Mesenchymal stem cell (in vitro differentiated cells and primary cell): ENCODE data around the gene ADAMTS10.

Source experiments
- DNase-seq: peaks from one replicate; pipeline ENCODE4 v3.0.0-alpha.2; 2013
- H2AFZ ChIP-seq: one replicate; pipeline ENCODE4 v1.6.1; 2013; ENCODE audit warnings: low read depth, mild to moderate bottlenecking, control low read depth, inconsistent platforms, low read length, moderate library complexity
- H2AK5ac ChIP-seq: 2 replicates; pipeline ENCODE4 v1.6.1; 2013; ENCODE audit warnings: low read length, moderate library complexity, mild to moderate bottlenecking, inconsistent platforms; ENCODE audit not compliant: severe bottlenecking
- H2BK120ac ChIP-seq: one replicate; pipeline ENCODE4 v1.6.1; 2013; ENCODE audit warnings: low read depth, mild to moderate bottlenecking, inconsistent platforms, low read length, moderate library complexity
- H2BK12ac ChIP-seq, 2 experiments: one replicate each; pipeline ENCODE4 v1.6.1; 2013; ENCODE audit warnings: inconsistent platforms in 2 of 2, low read length in 2 of 2, mild to moderate bottlenecking in 2 of 2, moderate library complexity in 2 of 2, control low read depth in 1 of 2
- H2BK15ac ChIP-seq: one replicate; pipeline ENCODE4 v1.6.1; 2013; ENCODE audit warnings: mild to moderate bottlenecking, low read depth, inconsistent platforms; ENCODE audit not compliant: poor library complexity, severe bottlenecking
- H2BK5ac ChIP-seq: 2 replicates; pipeline ENCODE4 v1.6.1; 2013; ENCODE audit warnings: low read depth, mild to moderate bottlenecking, low read length, control low read depth, inconsistent platforms; ENCODE audit not compliant: poor library complexity, severe bottlenecking
- H3K14ac ChIP-seq, 2 experiments: one replicate each; pipeline ENCODE4 v1.6.1; 2013; ENCODE audit warnings: inconsistent platforms in 2 of 2, low read length in 2 of 2, control low read depth in 1 of 2, mild to moderate bottlenecking in 1 of 2, moderate library complexity in 1 of 2
- H3K18ac ChIP-seq, 2 experiments: one replicate each; pipeline ENCODE4 v1.6.1; 2013; ENCODE audit warnings: inconsistent platforms in 2 of 2, low read length in 2 of 2, control low read depth in 1 of 2, low read depth in 1 of 2, mild to moderate bottlenecking in 1 of 2
- H3K23ac ChIP-seq, 2 experiments: one replicate each; pipeline ENCODE4 v1.6.1; 2013; ENCODE audit warnings: inconsistent platforms in 2 of 2, low read length in 2 of 2, mild to moderate bottlenecking in 2 of 2, moderate library complexity in 2 of 2, control low read depth in 1 of 2
- H3K27ac ChIP-seq: 2 replicates; pipeline ENCODE4 v1.5.1; 2013; ENCODE audit warnings: mild to moderate bottlenecking, moderate library complexity, low read length, control low read depth, inconsistent platforms; ENCODE audit not compliant: poor library complexity, severe bottlenecking
- H3K27me3 ChIP-seq, 2 experiments: 2 replicates each; pipeline versions ENCODE4 v1.6.1 to v1.7.0; 2013; ENCODE audit warnings: low read length in 2 of 2, mild to moderate bottlenecking in 2 of 2, moderate library complexity in 2 of 2, control low read depth in 1 of 2, inconsistent platforms in 1 of 2; ENCODE audit not compliant: control insufficient read depth in 1 of 2, insufficient read depth in 1 of 2
- H3K36me3 ChIP-seq, 2 experiments: 2 replicates each; pipeline versions ENCODE4 v1.6.1 to v1.7.0; 2013; ENCODE audit warnings: low read length in 2 of 2, control low read depth in 1 of 2, inconsistent platforms in 1 of 2, low read depth in 1 of 2, mild to moderate bottlenecking in 1 of 2; ENCODE audit not compliant: insufficient read depth in 2 of 2, control insufficient read depth in 1 of 2
- H3K4ac ChIP-seq, 2 experiments: one replicate each; pipeline ENCODE4 v1.6.1; 2013; ENCODE audit warnings: inconsistent platforms in 2 of 2, low read length in 2 of 2, mild to moderate bottlenecking in 2 of 2, moderate library complexity in 2 of 2, control low read depth in 1 of 2, low read depth in 1 of 2
- H3K4me1 ChIP-seq: 2 replicates; pipeline ENCODE4 v1.6.1; 2013; ENCODE audit warnings: low read depth, low read length, control low read depth; ENCODE audit not compliant: control insufficient read depth, insufficient read depth
- H3K4me2 ChIP-seq: 2 replicates; pipeline ENCODE4 v1.6.1; 2013; ENCODE audit warnings: low read length, mild to moderate bottlenecking, inconsistent platforms; ENCODE audit not compliant: poor library complexity, severe bottlenecking
- H3K4me3 ChIP-seq, 2 experiments: 2 replicates each; pipeline versions ENCODE4 v1.5.1 to v1.7.0; 2013; ENCODE audit warnings: low read length in 2 of 2, mild to moderate bottlenecking in 2 of 2, control low read depth in 1 of 2, low read depth in 1 of 2; ENCODE audit not compliant: insufficient read depth in 1 of 2
- H3K79me1 ChIP-seq: replicated peaks from 2 replicates; pipeline ENCODE4 v1.6.1; 2013; ENCODE audit warnings: mild to moderate bottlenecking, control low read depth, low read length, inconsistent platforms; ENCODE audit not compliant: poor library complexity, severe bottlenecking
- H3K9ac ChIP-seq: 2 replicates; pipeline ENCODE4 v1.7.0; 2013; ENCODE audit warnings: mild to moderate bottlenecking, low read length, moderate library complexity
- H3K9me3 ChIP-seq: 2 replicates; pipeline ENCODE4 v1.7.0; 2013; ENCODE audit warnings: mild to moderate bottlenecking, low read length; ENCODE audit not compliant: control insufficient read depth
- H4K8ac ChIP-seq: one replicate; pipeline ENCODE4 v1.6.1; 2013; ENCODE audit warnings: inconsistent platforms, mild to moderate bottlenecking, low read length, moderate library complexity
- H4K91ac ChIP-seq: one replicate; pipeline ENCODE4 v1.6.1; 2013; ENCODE audit warnings: mild to moderate bottlenecking, low read length, inconsistent platforms
- WGBS: methylation state at CpG from one replicate; pipeline ENCODE4 v1.1.7; 2013; ENCODE audit warnings: mixed read lengths; 5-methylcytosine and 5-hydroxymethylcytosine counted together

ADAMTS10 gene

DNA sequence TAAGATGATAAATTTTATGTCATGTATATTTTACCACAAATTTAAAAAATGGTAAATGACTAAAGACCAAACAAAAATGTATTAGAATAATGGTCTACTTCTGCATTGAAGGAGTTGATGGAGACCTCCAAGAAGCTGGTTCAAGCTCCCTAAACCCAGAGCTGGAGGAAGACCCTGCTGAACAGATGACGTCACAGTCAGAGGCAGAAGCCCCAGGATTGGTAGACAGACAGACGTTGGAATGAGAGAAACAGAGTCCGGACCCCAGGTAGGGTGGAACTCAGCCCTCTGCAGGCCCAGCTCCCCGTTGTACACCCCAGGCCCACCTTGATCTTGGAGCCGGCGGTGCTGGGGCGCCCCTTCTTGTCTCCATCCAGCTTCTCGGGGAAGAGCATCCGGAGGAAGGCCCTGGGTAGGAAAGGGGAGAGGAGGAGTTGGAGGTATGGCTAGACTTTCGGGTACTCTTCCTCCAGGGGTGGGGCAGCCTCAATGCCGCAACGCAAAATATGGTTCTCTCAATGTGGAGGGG lies 70.8 kb downstream of the ADAMTS10 start:
- DNase-seq = no peak
- H4K8ac ChIP-seq = no peak overlapping the region
- no peak overlapping the region for H2BK15ac ChIP-seq
- H3K27me3 ChIP-seq = no peaks in the 10 kb centered on the region
- H3K27ac ChIP-seq = no peak overlapping the region
- H2AFZ ChIP-seq = no peak overlapping the region
- H2BK5ac ChIP-seq = no peak overlapping the region
- no peak overlapping the region for H2BK120ac ChIP-seq
- no peak overlapping the region for H4K91ac ChIP-seq
- no peaks in the 10 kb centered on the region for H3K9me3 ChIP-seq
- no peak overlapping the region for H2AK5ac ChIP-seq
- H3K4me2 ChIP-seq = no peak overlapping the region
- H3K23ac ChIP-seq = no peak overlapping the region
- no peak overlapping the region for H3K9ac ChIP-seq
- no peak overlapping the region for H3K4me3 ChIP-seq
- no peak overlapping the region for H2BK12ac ChIP-seq
- no peak overlapping the region for H3K4ac ChIP-seq
- peaks cover 1% of the 10 kb centered on the region for H3K4me1 ChIP-seq
- peaks cover 3 to 13% of the 10 kb centered on the region in 2 experiments for H3K36me3 ChIP-seq
- WGBS = 93% methylated on average over 12 of the region's 12 CpGs
- no peak overlapping the region for H3K18ac ChIP-seq
- H3K14ac ChIP-seq = no peak overlapping the region
- no peaks in the 10 kb centered on the region for H3K79me1 ChIP-seq

DNA sequence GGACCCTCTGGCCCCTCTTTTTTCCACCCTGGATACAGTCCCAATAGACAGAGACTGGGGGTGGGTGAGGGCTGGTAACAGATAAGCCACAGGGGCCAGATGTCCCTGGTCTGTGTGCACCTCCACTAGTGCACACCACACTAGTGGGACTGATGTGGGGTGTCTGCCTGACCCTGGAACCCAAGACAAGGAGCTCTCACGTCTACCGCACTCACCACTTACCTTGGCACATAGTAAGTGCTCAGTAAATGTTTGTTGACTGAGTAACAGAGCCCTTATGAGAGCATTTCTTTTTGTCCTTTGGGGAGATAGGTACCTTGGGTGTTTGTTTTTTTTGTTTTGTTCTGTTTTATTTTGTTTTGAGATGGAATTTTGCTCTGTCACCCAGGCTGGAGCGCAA lies 73.4 kb downstream of the ADAMTS10 start:
- no peak overlapping the region for H3K23ac ChIP-seq
- H4K8ac ChIP-seq = peak overlapping the region; percentile 14
- no peak overlapping the region for H3K14ac ChIP-seq
- H3K4me2 ChIP-seq = no peak overlapping the region
- H4K91ac ChIP-seq = no peak overlapping the region
- 100% methylated on average over 1 of the region's 3 CpGs for WGBS
- peaks cover 3 to 8% of the 10 kb centered on the region in 2 experiments for H3K36me3 ChIP-seq
- no peak overlapping the region for H3K9ac ChIP-seq
- H3K18ac ChIP-seq = no peak overlapping the region
- no peak overlapping the region for H2BK15ac ChIP-seq
- DNase-seq = no peak
- H3K79me1 ChIP-seq = no peaks in the 10 kb centered on the region
- H3K4ac ChIP-seq = no peak overlapping the region
- no peak overlapping the region for H2BK12ac ChIP-seq
- no peak overlapping the region for H3K27ac ChIP-seq
- peaks cover 1% of the 10 kb centered on the region for H3K4me1 ChIP-seq
- H2BK5ac ChIP-seq = no peak overlapping the region
- H2AK5ac ChIP-seq = no peak overlapping the region
- no peaks in the 10 kb centered on the region for H3K9me3 ChIP-seq
- H2BK120ac ChIP-seq = no peak overlapping the region
- H2AFZ ChIP-seq = no peak overlapping the region
- H3K27me3 ChIP-seq = no peaks in the 10 kb centered on the region
- no peak overlapping the region for H3K4me3 ChIP-seq

DNA sequence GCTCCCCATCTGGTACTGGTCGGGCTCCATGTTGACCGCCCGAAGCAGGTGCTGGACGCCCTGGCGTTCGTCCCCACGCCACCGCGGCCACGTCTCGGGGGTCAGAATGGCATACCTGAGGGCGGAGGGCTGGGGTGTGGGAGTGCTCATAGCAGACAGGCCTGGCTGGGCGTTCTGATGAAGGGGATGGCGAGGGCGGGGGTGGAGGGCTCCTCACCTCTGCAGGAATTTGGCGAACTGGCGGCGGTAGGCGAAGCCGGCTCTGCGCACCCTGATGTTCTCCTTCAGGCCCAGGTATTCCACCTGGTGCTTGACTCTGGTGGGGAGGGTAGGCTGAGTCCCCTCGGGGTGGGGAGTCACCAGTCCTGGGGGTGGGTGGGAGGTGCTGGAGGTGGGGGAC lies 74.2 kb downstream of the ADAMTS10 start:
- Histone ChIP-seq H3K9me3 (no peaks in the 10 kb centered on the region), H3K79me1 (no peaks in the 10 kb centered on the region), H2BK12ac (no peak overlapping the region), H3K27me3 (no peaks in the 10 kb centered on the region), H3K18ac (no peak overlapping the region), H3K36me3 (peaks cover 0 to 3% of the 10 kb centered on the region in 2 experiments), H3K14ac (no peak overlapping the region), H2BK5ac (no peak overlapping the region), H2BK15ac (no peak overlapping the region), H3K9ac (no peak overlapping the region), H3K23ac (no peak overlapping the region), H3K4ac (no peak overlapping the region), H3K27ac (no peak overlapping the region), H2AK5ac (no peak overlapping the region), H4K91ac (no peak overlapping the region), H2BK120ac (no peak overlapping the region), H3K4me1 (peaks cover 1% of the 10 kb centered on the region), H4K8ac (peak overlapping the region; percentile 49), H3K4me3 (no peak overlapping the region), H2AFZ (no peak overlapping the region), H3K4me2 (no peak overlapping the region)
- DNase-seq = no peak
- 89% methylated on average over 19 of the region's 22 CpGs for WGBS

DNA sequence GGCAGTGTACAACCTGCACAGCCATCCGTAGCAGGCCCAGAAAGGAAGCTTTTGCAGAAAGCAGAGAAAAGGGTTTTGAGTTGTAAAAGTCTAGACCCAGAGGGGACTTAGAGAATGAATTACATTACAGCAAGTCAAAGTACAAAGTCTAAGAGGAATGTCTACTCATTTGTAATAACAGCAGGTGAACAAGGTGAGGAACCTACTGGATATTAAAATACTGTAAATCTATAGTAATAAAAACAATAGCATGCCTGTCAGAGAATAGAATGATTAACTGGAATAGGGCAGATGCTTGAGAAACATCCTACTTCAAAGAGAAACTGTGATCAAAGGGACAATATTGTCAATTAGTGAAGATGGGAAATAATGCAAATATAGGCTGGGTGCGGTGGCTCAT lies 78.3 kb downstream of the ADAMTS10 start:
- Histone ChIP-seq H3K4me3 (no peak overlapping the region), H2BK5ac (no peak overlapping the region), H3K14ac (no peak overlapping the region), H3K4ac (no peak overlapping the region), H3K79me1 (peaks cover 18% of the 10 kb centered on the region), H3K27ac (no peak overlapping the region), H3K9ac (no peak overlapping the region), H3K9me3 (no peaks in the 10 kb centered on the region), H2AK5ac (no peak overlapping the region), H2AFZ (no peak overlapping the region), H3K27me3 (no peaks in the 10 kb centered on the region), H2BK120ac (no peak overlapping the region), H3K23ac (no peak overlapping the region), H3K18ac (no peak overlapping the region), H3K4me2 (no peak overlapping the region), H4K8ac (no peak overlapping the region), H3K4me1 (peaks cover 3% of the 10 kb centered on the region), H2BK15ac (no peak overlapping the region), H3K36me3 (peaks cover 0 to 7% of the 10 kb centered on the region in 2 experiments), H2BK12ac (no peak overlapping the region), H4K91ac (no peak overlapping the region)
- DNase-seq = no peak
- WGBS = 94% methylated on average over 2 of the region's 2 CpGs
